HEK293 (cell line): Measurements from ENCODE around the gene OR5AU1.

ENCODE experiments used
- KLF16 ChIP-seq: fragments of 450-650 bp; formaldehyde crosslinking; IDR thresholded peaks from 2 replicates; pipeline ENCODE4 v1.5.1; 2017; ENCODE audit warnings: missing biosample characterization, missing genetic modification characterization
- KLF8 ChIP-seq: fragments of 450-650 bp; formaldehyde crosslinking; IDR thresholded peaks from 2 replicates; pipeline ENCODE4 v1.5.1; 2016; ENCODE audit warnings: missing biosample characterization, missing genetic modification characterization
- RBAK ChIP-seq: fragments of 450-650 bp; formaldehyde crosslinking; IDR thresholded peaks from 2 replicates; pipeline ENCODE4 v1.5.1; 2016; ENCODE audit warnings: missing biosample characterization, missing genetic modification characterization
- TRIM28 ChIP-seq: IDR thresholded peaks from 2 replicates; pipeline ENCODE4 v1.6.1; 2011; ENCODE audit warnings: low read length, control low read depth, borderline replicate concordance
- ZBTB1 ChIP-seq: fragments of 450-650 bp; formaldehyde crosslinking; IDR thresholded peaks from 2 replicates; pipeline ENCODE4 v1.5.1; 2016; ENCODE audit warnings: missing biosample characterization, missing genetic modification characterization
- ZNF223 ChIP-seq: fragments of 450-650 bp; formaldehyde crosslinking; IDR thresholded peaks from 2 replicates; pipeline ENCODE4 v1.5.1; 2016; ENCODE audit warnings: missing biosample characterization, missing genetic modification characterization
- ZNF311 ChIP-seq: fragments of 450-650 bp; formaldehyde crosslinking; IDR thresholded peaks from 2 replicates; pipeline ENCODE4 v1.5.1; 2017; ENCODE audit warnings: missing biosample characterization, missing genetic modification characterization, borderline replicate concordance
- ZNF544 ChIP-seq: fragments of 450-650 bp; formaldehyde crosslinking; IDR thresholded peaks from 2 replicates; pipeline ENCODE4 v1.5.0; 2017; ENCODE audit warnings: missing biosample characterization, missing genetic modification characterization
- TF ChIP-seq, protein P1 (sequence below): fragments of 450-650 bp; formaldehyde crosslinking; IDR thresholded peaks from 2 replicates; pipeline ENCODE4 v1.5.1; 2016; ENCODE audit warnings: missing biosample characterization, missing genetic modification characterization
- TF ChIP-seq, protein P2 (sequence below): fragments of 450-650 bp; formaldehyde crosslinking; IDR thresholded peaks from 2 replicates; pipeline ENCODE4 v1.5.1; 2016; ENCODE audit warnings: missing biosample characterization, missing genetic modification characterization

DNA sequence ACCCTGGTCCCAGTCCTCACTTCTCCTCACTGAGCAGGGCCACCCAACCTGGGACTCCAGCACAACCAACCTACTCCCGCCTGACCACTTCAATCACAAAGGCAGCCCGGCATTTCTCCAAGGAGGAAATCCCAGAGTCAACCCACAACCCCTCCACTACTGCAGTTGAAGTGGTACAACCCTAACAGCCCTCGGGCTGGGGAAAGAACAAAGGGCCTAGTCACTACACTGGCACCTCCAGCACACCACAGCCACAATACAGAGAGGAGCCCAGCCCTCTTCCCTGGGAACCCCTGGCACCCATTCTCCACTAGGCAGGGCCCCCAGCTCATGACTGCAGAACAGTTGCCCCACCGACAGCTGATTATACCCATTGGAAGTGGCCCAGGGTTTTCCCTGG, 13.7 kb upstream of the OR5AU1 start:
- TF ChIP-seq, protein P1, sequence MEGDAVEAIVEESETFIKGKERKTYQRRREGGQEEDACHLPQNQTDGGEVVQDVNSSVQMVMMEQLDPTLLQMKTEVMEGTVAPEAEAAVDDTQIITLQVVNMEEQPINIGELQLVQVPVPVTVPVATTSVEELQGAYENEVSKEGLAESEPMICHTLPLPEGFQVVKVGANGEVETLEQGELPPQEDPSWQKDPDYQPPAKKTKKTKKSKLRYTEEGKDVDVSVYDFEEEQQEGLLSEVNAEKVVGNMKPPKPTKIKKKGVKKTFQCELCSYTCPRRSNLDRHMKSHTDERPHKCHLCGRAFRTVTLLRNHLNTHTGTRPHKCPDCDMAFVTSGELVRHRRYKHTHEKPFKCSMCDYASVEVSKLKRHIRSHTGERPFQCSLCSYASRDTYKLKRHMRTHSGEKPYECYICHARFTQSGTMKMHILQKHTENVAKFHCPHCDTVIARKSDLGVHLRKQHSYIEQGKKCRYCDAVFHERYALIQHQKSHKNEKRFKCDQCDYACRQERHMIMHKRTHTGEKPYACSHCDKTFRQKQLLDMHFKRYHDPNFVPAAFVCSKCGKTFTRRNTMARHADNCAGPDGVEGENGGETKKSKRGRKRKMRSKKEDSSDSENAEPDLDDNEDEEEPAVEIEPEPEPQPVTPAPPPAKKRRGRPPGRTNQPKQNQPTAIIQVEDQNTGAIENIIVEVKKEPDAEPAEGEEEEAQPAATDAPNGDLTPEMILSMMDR (tag by site-specific recombination): no peak
- TF ChIP-seq TRIM28: no peak
- no peak for TF ChIP-seq ZNF311
- TF ChIP-seq, protein P2, sequence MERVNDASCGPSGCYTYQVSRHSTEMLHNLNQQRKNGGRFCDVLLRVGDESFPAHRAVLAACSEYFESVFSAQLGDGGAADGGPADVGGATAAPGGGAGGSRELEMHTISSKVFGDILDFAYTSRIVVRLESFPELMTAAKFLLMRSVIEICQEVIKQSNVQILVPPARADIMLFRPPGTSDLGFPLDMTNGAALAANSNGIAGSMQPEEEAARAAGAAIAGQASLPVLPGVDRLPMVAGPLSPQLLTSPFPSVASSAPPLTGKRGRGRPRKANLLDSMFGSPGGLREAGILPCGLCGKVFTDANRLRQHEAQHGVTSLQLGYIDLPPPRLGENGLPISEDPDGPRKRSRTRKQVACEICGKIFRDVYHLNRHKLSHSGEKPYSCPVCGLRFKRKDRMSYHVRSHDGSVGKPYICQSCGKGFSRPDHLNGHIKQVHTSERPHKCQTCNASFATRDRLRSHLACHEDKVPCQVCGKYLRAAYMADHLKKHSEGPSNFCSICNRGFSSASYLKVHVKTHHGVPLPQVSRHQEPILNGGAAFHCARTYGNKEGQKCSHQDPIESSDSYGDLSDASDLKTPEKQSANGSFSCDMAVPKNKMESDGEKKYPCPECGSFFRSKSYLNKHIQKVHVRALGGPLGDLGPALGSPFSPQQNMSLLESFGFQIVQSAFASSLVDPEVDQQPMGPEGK (tag by site-specific recombination): no peak
- no peak for TF ChIP-seq ZBTB1
- no peak for TF ChIP-seq ZNF544 (tag by site-specific recombination)
- TF ChIP-seq RBAK: no peak
- no peak for TF ChIP-seq ZNF223 (tag by site-specific recombination)
- no peak for TF ChIP-seq KLF16 (tag by site-specific recombination)
- TF ChIP-seq KLF8 (tag by site-specific recombination): no peak
